CD1c-positive myeloid dendritic cell (primary cell): ENCODE data around the gene POM121.
"Not testable (repeated sequence)": the region's sequence is repeated elsewhere in the genome, so short reads cannot be mapped to it uniquely, and the experiment has no call there.

Experiments
- DNase-seq: peaks from one replicate; pipeline ENCODE4 v3.0.0-alpha.2; 2016; ENCODE audit errors: extremely low spot score

Gene POM121

DNA sequence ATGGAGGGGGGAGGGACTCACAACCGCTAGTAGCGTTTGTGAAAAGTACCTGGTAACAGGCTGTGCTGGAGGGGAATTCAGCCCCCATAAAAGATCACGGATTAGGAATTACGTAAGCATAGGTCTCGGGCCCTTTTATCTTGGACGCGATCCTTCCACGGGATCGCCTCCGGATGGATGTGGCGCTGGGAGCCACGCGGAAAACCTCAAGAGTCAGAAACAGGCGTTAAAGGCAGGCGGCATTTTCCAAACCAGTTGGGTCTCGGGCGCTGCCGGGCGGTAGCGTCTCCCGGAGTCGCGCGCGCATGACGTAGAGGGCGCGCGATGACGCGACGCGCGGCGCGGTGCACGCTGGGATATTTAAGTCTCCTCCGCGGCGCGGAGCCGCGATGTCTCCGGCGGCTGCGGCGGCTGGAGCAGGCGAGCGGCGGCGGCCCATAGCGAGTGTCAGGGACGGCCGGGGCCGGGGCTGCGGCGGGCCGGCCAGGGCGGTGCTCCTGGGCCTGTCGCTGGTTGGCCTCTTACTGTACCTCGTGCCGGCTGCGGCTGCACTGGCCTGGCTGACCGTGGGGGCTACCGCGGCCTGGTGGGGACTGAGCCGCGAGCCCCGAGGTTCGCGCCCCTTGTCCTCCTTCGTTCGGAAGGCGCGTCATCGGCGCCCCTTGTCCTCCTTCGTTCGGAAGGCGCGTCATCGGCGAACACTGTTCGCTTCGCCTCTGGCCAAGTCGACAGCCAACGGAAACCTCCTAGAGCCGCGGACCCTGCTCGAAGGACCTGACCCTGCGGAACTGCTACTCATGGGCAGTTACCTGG is at the start of gene POM121:
Gene POM121, plus strand, starts transcription at position 363 of the 813 bp plus-strand sequence. Its CDS starts 27 bp downstream, at position 390.
- peak; percentile 96 for DNase-seq

DNA sequence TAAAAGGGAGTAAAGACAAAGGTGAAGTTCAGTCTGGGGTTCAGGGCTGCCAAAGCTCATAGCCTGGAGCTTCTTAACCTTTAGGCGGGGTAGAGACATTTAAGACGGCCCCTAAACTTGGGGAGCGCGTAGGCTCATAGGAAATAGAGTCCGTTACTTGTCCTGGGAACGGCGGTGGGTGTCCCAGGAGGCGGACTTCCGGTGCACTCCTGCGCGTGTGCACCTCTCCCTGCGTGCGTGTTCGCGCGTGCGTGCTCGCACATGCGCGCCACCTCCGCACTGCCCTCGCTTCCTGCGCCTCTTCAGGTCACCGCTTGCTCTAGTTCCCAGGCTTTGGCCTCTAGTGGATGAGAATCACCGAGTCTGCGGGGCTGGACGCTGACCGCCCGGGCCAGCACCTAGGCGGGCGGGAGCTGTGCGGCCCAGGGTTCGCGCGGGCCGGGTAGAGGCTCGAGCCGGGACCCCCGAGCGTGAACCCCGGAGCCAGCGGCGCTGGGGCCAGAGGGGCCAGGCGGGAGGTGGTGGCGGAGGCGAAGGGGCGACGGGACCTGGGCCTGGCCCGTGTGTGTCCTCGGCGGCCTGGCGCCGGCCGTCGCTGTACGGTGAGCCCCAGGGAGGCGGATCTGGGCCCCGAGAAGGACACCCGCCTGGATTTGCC is 45.7 kb upstream of the POM121 start:
- peak; percentile 77 for DNase-seq

DNA sequence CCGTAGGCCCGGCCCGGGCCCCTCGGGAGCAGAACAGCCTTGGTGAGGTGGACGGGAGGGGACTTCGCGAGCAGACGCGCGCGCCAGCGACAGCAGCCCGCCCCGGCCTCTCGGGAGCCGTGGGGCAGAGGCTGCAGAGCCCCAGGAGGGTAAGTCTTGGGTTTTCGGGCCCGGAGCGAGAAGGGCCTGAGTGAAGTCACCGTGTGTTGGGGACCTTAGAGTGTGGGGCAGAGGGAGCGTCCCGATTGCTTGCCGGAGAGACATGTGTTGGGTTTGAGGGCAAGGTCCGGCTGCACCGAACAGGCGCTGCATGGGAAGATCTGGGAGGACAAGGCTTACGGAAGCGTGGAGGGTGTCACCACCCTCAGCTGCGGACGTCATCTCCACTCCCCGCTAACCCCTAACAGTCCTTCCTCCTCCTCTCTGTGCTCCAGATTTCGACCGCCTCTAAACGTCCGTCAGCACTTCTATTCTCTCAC is 45.1 kb upstream of the POM121 start:
- DNase-seq, result peak; percentile 70

DNA sequence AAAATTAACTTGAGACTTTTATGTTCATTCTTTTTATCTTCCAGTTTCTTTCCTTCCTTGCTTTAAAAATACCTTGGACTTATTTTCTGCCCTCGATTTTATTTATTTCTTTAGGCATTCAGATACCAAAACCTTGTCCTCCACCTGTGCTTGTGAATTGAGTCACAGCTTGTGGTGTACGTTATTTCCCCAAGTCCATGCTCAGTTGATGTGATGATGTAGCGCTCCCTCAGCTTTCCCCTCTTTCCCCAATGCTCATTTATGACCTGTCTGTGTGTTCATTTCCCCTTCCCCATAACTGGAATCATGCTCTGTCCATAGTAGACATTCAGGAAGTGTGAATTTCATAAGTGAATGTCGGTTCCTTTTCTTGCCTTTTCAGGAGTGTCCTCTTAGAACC is 33.1 kb upstream of the POM121 start:
- peak; percentile 23 for DNase-seq

DNA sequence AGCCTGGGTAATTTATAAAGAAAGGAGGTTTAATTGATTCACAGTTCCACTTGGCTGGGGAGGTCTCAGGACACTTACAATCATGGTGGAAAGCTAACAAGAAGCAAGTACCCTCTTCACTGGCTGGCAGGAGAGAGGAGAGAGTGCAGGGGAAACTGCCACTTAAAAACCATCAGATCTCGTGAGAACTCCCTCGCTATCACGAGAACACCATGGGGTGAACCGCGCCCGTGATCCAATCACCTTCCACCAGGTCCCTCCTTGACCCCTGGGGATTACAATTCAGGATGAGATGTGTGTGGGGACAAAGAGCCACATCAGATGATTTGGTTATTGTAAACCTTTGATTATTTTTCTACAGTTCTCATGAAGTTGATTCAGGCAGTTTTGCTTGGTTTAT is 20.2 kb upstream of the POM121 start:
- not testable (repeated sequence) for DNase-seq

DNA sequence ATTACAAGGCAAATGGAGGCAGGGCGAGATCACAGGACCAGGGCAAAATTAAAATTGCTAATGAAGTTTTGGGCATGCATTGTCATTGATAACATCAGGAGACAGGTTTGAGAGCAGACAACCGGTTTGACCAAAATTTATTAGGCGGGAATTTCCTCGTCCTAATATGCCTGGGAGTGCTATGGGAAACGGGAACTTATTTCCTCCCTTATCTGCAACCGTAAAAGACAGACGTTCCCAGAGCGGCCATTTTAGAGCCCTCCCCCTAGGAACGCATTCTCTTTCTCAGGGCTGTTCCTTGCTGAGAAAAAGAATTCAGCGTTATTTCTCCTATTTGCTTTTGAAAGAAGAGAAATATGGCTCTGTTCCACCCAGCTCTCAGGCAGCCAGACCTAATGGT is 16.5 kb upstream of the POM121 start:
- not testable (repeated sequence) for DNase-seq

DNA sequence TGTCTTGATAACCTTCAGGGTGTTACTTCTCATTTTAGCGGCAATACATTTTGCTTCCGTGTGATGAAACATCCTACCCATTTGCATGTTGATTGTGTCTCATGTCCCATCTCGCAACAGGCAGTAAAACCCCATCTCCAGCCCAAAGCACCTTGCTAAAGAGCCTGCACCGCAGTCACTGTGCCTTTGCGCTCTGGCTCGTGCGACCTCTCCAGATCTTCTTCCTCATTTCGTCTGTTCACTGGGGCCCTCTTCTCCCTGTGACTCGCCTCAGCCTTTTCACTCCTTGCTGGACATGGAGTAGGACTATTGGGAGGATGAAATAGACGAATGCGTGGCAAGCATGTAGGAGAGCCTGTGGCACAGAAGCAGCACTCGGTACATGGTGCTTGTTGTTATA is 13.5 kb upstream of the POM121 start:
- DNase-seq, result not testable (repeated sequence)

DNA sequence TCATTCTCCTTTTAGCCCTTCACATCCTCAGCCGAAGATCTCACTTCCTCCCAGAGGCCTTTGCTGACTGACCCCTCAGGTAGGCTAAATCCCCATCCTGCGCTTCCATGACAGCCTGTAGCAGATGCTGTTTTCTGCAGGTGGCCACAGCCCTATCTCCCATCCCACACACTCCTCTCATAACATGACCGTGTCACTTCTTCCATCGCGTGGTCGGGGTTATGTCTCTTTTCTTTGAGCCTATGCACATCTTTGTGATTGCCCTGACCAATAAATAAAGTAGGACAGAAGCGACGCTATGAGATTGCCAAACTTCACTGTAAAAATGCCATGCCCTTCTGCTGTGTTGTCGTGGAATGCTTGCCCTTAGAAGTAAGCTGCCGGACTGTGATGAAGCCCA is 11.1 kb upstream of the POM121 start:
- not testable (repeated sequence) for DNase-seq

DNA sequence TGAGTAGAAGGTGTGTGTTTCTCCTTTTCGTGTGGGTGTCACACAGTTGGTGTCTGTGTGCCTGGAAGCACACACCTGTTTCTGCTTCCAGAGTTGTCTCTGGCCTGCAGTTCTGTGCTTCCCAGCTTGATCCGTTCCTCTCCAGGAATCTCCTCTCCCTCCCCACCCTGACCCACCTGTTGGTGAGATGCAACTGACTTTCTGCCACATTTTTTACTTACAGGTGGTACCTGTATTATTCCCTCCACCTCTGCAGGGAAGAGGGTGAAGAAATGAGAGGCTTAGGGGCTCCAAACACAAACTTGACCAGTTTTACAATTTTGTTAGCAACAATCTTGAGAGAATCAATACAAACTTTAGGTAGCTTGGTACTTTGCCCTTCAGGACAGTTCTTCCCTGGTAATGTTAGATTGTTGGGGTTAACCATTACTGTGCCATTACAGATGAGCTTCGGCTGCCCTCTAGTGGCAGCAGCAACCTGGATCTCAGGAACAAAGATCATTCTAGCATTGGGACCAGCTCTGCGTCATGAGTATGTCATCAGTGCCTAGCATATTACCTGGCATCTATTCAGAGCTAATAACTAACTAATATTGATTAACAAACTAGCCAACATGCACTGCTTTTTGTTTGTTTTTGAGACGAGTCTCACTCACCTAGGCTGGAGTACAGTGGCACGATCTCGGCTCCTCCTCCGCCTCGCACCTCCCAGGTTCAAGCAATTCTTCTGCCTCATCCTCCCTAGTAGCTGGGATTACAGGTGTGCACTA is 10.0 kb upstream of the POM121 start:
- DNase-seq, result peak; percentile 54

DNA sequence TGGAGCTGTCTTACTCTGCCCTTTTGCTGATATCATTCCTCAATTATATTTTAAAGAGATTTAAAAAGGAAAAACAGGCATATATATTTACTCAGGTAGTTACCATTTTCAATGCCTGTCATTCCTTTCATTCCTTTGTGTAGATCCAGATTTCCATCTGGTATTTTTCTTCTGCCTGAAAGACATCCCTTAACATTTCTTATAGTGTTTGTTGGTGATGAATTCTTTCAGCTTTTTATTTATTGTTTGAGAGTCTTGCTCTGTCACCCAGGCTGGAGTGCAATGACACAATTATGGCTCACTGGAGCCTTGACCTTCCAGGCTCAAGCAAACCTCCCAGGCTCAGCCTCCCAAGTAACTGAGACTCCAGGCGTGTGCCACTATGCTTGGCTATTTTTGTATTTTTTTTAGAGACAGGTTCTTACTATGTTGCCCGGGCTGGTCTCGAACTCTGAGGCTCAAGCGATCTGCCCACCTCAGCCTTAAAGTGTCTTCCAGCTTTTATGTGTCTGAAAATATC is 5.6 kb upstream of the POM121 start:
- no peak for DNase-seq

DNA sequence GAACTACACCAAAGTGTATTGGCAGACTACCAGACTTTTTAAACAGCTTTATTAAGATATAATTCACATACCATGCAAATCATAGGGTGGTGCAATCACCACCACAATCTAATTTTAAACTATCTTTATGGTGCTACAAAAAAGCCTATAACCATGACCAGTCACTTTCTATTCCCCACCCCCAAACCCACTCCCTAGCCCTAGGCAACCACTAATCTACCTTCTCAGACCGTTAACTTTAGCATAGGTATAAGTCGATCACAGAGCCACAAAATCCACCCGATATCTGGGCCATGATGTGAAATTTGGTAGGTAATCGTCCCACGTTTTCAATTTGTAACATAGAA is 536 bp upstream of the POM121 start:
- peak; percentile 5 for DNase-seq

DNA sequence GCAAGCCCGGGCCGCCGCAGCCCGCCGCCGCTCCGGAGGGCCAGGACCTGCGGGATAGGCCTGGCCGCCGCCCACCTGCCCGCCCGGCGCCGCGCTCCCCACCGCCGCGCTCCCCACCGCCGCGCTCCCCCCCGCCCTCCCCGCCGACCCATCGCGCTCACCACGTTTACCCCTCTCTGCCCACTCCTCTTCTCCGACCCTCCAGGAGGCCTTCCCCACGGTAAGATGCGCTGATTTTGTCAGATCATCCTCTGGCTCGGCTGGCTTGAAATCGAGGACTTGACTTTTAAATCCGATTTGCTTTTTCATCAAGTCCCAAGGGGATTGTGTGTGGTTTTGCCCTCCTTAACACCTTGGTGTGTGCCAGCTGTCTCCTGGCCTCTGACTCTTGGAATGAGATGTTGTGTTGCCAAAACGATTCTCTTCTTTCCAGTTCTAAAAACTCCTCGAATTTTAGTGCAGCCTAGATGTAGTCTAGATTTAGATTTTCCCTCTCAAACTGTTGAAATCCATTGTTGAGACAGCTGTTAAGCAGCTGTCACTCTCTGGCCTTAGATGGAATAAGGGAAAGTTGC is 738 bp downstream of the POM121 start:
- DNase-seq, result no peak

DNA sequence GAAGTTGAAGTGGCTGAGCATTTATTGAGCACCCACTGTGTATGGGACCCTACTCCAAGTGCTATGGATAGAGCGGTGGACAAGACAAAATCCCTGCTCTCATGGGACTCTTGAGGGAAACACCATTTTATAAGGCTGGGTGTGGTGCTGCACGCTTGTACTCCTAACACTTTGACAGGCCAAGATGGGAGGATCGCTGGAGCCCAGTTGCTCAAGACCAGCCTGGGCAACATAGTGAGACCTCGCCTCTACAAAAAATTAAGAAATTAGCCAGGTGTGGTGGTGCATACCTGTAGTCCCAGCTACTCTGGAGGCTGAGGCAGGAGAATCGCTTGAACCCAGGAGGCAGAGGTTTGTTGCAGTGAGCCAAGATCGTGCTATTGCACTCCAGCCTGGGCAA is 2.9 kb downstream of the POM121 start:
- DNase-seq, result not testable (repeated sequence)

DNA sequence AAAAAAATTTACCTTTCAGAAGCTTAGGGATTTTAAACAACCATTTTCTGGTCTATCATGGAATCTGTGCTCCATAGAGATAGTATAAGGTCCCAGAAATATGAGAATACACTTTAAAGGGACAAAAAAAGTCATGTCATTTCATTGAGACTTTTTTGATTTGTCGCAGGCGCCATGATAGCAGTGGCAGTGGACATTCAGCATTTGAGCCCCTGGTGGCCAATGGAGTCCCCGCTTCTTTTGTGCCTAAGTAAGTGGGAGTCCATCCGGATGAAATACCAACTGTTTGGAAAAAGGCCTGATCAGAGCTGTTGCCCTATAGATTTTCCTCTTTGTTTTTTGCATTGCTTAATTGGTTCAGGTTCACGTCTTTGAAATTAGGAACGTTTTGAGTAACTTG is 3.3 kb downstream of the POM121 start:
- DNase-seq, result not testable (repeated sequence)

DNA sequence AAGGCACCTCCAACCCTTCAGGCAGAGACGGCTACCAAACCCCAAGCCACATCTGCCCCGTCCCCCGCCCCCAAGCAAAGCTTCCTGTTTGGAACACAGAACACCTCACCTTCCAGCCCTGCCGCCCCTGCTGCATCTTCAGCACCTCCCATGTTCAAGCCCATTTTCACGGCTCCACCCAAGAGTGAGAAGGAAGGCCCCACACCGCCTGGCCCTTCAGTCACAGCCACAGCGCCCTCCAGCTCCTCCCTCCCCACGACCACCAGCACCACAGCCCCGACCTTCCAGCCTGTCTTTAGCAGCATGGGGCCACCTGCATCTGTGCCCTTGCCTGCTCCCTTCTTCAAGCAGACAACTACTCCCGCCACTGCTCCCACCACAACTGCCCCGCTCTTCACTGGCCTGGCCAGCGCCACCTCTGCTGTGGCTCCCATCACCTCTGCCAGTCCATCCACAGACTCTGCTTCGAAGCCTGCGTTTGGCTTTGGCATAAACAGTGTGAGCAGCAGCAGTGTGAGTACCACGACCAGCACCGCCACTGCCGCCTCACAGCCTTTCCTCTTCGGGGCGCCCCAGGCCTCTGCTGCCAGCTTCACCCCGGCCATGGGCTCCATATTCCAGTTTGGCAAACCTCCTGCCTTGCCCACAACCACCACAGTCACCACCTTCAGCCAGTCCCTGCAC is 17.3 kb downstream of the POM121 start:
- DNase-seq, result not testable (repeated sequence)

DNA sequence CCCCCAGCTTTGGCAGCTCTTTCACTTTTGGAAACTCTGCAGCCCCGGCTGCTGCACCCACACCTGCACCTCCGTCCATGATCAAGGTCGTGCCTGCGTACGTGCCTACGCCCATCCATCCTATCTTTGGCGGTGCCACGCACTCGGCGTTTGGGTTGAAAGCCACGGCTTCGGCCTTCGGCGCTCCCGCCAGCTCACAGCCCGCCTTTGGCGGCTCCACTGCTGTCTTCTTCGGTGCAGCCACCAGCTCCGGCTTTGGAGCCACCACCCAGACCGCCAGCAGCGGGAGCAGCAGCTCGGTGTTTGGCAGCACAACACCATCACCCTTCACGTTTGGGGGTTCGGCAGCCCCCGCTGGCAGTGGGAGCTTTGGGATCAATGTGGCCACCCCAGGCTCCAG is 18.1 kb downstream of the POM121 start:
- DNase-seq, result not testable (repeated sequence)

DNA sequence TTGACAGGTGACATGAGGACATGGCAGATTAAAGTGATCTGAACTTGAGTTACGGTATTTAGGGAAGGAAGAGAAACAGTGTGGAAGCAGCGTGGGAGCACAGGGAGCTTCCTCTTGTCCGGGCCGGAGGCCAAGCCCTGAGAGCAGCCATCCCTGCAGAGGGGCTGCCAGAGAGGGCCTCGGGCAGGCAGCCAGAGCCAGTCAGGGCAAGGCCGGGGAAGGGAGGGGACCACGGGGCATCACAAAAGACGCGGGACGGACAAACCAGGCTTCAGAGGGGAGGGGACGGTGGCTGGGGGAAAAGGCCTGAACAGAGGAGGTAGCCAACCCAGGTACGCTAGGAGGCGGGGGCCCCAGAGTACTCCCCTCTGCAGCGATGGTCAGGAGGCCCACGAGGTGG is 20.0 kb downstream of the POM121 start:
- not testable (repeated sequence) for DNase-seq

DNA sequence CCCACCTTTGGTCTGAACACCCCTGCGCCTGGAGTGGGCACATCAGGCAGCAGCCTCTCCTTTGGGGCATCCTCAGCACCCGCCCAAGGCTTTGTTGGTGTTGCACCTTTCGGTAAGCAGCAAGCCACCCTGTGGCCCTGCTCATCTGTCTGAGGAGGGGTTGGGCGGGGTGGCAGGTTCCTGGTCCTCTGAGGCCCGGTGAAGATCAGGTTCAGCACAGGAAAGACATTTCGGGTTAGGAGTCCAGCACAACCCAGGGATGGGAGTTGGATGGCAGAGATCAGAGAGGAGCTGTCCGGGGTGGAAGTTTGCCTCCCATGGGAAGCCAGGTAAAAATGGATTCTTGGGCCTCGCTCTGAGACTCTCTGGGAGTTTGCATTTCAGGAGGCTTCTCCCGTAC is 20.7 kb downstream of the POM121 start:
- DNase-seq, result not testable (repeated sequence)

DNA sequence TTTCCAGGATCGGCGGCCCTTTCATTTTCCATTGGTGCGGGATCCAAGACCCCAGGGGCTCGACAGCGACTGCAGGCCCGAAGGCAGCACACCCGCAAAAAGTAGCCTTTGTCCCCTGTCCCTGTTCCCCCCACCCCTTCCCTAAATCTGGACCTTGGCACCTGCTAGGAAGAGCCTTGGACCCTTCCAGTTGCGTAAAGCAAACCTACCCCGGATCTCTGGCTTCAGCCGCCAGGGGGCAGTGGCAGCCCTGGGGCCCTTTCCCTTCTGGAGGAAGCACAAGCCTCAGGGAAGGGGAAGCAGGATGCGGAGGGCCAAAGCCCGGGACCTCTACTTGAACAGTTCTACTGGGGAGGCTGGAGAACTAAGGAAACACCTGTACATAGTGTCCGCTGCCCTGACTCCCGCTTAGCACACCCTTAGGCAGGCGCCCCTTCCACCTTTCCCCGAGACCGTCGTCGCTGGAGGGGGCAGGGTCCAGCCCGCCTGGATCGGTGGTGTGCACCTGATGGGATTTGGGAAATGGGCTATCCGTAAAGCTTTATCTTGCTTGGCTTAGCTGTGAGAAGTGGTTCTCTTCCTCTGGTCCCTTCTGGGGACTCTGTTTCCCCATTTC is 21.3 kb downstream of the POM121 start:
- not testable (repeated sequence) for DNase-seq

DNA sequence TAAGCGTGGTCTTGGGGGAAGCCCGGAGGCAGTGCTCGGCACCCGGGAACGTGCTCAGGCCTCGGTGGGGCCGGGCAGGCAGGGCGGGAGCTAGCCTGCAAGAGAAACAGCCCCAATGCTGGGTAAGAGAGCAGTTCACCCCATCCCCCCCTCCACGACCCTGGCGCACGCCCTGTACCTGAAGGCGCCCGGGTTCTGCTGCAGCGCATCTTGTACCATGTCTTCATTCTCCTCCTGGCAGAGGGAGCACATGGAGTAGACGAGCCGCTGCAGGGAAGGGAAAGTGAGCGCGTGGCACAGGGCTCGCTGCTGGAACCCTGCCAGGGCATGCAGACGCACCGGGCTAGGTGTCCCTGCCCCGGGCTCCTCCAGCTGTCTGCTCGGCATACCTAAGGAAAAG is 23.8 kb downstream of the POM121 start:
- DNase-seq, result not testable (repeated sequence)

DNA sequence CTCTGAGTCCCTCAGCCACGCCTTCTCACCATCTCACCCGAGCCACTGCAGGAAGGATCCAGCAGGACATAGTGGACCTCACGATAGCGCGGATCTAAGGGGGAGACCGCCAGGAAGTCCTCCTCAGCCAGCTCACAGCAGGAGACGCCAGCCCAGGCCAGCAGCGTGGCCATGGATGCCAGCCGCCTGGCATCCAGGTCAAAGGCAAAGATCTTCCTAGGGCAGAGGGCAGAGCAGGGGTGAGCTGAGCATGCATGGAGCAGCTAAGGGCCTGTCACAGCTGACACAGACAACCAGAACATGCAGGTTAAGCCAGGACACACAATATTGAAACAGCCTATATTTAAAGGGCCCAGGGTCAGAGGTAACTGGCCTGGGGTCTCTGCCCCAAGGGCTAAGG is 24.4 kb downstream of the POM121 start:
- DNase-seq, result not testable (repeated sequence)
